HL-60/S4 treated with phorbol 12-myristate 13-acetate at 8.2 ng/mL for 4 days and 3 days (cell line): Measurements from ENCODE around the gene BIN1.

Experiments
- in situ Hi-C: fragments of 300-500 bp; cut with MboI; formaldehyde crosslinking; loops from 2 replicates; pipeline ENCODE4 v1.15.0; 2022; ENCODE audit warnings: low sequenced_read_pairs

BIN1 gene

GRCh38 chr2:127093648-127094210 lies 13.2 kb downstream of the BIN1 start:
- in situ Hi-C loops = no loop called here

GRCh38 chr2:127092901-127093516 lies 13.9 kb downstream of the BIN1 start:
- in situ Hi-C loops = no loop called here

GRCh38 chr2:127092306-127092705 lies 14.6 kb downstream of the BIN1 start:
- in situ Hi-C loops = no loop called here

- in situ Hi-C loops = no loop called here
Measured at GRCh38 chr2:127091886-127092285, 15.1 kb downstream of the BIN1 start.

GRCh38 chr2:127091148-127091547 lies 15.8 kb downstream of the BIN1 start:
- in situ Hi-C loops = no loop called here

GRCh38 chr2:127090281-127091120 lies 16.5 kb downstream of the BIN1 start:
- in situ Hi-C loops = no loop called here

- in situ Hi-C loops = no loop called here
Measured at GRCh38 chr2:127089478-127090235, 17.3 kb downstream of the BIN1 start.

- in situ Hi-C loops = no loop called here
Measured at GRCh38 chr2:127088706-127089105, 18.2 kb downstream of the BIN1 start.

GRCh38 chr2:127087791-127088495 lies 19.0 kb downstream of the BIN1 start:
- in situ Hi-C loops = no loop called here

- in situ Hi-C loops = no loop called here
Measured at GRCh38 chr2:127086990-127087790, 19.8 kb downstream of the BIN1 start.

- in situ Hi-C loops = no loop called here
Measured at GRCh38 chr2:127085317-127085681, 21.7 kb downstream of the BIN1 start.

- in situ Hi-C loops = no loop called here
Measured at GRCh38 chr2:127084611-127085316, 22.2 kb downstream of the BIN1 start.

GRCh38 chr2:127083819-127084503 lies 23.0 kb downstream of the BIN1 start:
- in situ Hi-C loops = no loop called here

GRCh38 chr2:127082974-127083373 lies 24.0 kb downstream of the BIN1 start:
- in situ Hi-C loops = no loop called here

- in situ Hi-C loops = no loop called here
Measured at GRCh38 chr2:127081826-127082633, 24.9 kb downstream of the BIN1 start.

- in situ Hi-C loops = no loop called here
Measured at GRCh38 chr2:127080938-127081755, 25.8 kb downstream of the BIN1 start.
